SK-N-SH treated with all-trans-retinoic acid at 6 μM for 48 hours (cell line): ENCODE data around the gene CFAP74.

Experiments used
- ATAC-seq: fragments of 200-7000 bp; cut with Tn5 transposase; 3 replicates; pipeline ENCODE4 v1.9.1; 2020; ENCODE audit warnings: mild to moderate bottlenecking, moderate library complexity
- ARNTL ChIP-seq: fragments of 450-650 bp; formaldehyde crosslinking; IDR thresholded peaks from 2 replicates; pipeline ENCODE4 v1.5.0; 2020; ENCODE audit warnings: low read depth, mild to moderate bottlenecking, moderate library complexity, borderline replicate concordance
- BACH2 ChIP-seq: fragments of 250-450 bp; sonication (Bioruptor Pico); IDR thresholded peaks from 2 replicates; pipeline ENCODE4 v1.9.0; 2021; ENCODE audit warnings: mild to moderate bottlenecking, borderline replicate concordance
- CSRNP3 ChIP-seq: fragments of 250-450 bp; sonication (Bioruptor Pico); IDR thresholded peaks from 2 replicates; pipeline ENCODE4 v1.5.1; 2021; ENCODE audit warnings: mild to moderate bottlenecking, moderate library complexity
- GLIS3 ChIP-seq: fragments of 250-450 bp; sonication (Bioruptor Pico); IDR thresholded peaks from 2 replicates; pipeline ENCODE4 v1.5.0; 2020; ENCODE audit warnings: mild to moderate bottlenecking, moderate library complexity
- OSR1 ChIP-seq: fragments of 250-450 bp; sonication (Bioruptor Pico); IDR thresholded peaks from 2 replicates; pipeline ENCODE4 v1.8.0; 2022; ENCODE audit warnings: moderate library complexity, mild to moderate bottlenecking, inconsistent platforms
- PATZ1 ChIP-seq: fragments of 250-450 bp; sonication (Bioruptor Pico); IDR thresholded peaks from 2 replicates; pipeline ENCODE4 v1.8.0; 2020; ENCODE audit warnings: mild to moderate bottlenecking, moderate library complexity, borderline replicate concordance
- PPARA ChIP-seq: fragments of 250-450 bp; sonication (Bioruptor Pico); IDR thresholded peaks from 2 replicates; pipeline ENCODE4 v1.5.0; 2020; ENCODE audit warnings: mild to moderate bottlenecking, borderline replicate concordance
- TCF4 ChIP-seq: fragments of 250-450 bp; sonication (Bioruptor Pico); IDR thresholded peaks from 2 replicates; pipeline ENCODE4 v1.8.0; 2021; ENCODE audit warnings: mild to moderate bottlenecking, moderate library complexity, borderline replicate concordance
- TOX ChIP-seq: fragments of 250-450 bp; sonication (Bioruptor Pico); IDR thresholded peaks from 2 replicates; pipeline ENCODE4 v1.8.0; 2021; ENCODE audit warnings: mild to moderate bottlenecking, moderate library complexity, borderline replicate concordance
- ZC3H10 ChIP-seq: fragments of 250-450 bp; sonication (Bioruptor Pico); IDR thresholded peaks from 2 replicates; pipeline ENCODE4 v1.5.1; 2021; ENCODE audit warnings: mild to moderate bottlenecking, moderate library complexity
- ZFP30 ChIP-seq: fragments of 450-650 bp; formaldehyde crosslinking; IDR thresholded peaks from 2 replicates; pipeline ENCODE4 v1.5.0; 2022; ENCODE audit warnings: mild to moderate bottlenecking, moderate library complexity
- ZNF565 ChIP-seq: fragments of 450-650 bp; formaldehyde crosslinking; conservative IDR thresholded peaks from 2 replicates; pipeline ENCODE4 v1.5.0; 2020; ENCODE audit warnings: low read depth, mild to moderate bottlenecking, moderate library complexity
- TF ChIP-seq, protein P1 (sequence below): fragments of 250-450 bp; sonication (Bioruptor Pico); IDR thresholded peaks from 2 replicates; pipeline ENCODE4 v1.5.1; 2020; ENCODE audit warnings: low read depth, mild to moderate bottlenecking, moderate library complexity
- TF ChIP-seq, protein P2 (sequence below): fragments of 250-450 bp; sonication (Bioruptor Pico); IDR thresholded peaks from 2 replicates; pipeline ENCODE4 v1.8.0; 2021; ENCODE audit warnings: low read depth, mild to moderate bottlenecking, moderate library complexity, borderline replicate concordance
- TF ChIP-seq, protein P3 (sequence below): fragments of 250-450 bp; sonication (Bioruptor Pico); IDR thresholded peaks from 2 replicates; pipeline ENCODE4 v1.5.0; 2020; ENCODE audit warnings: mild to moderate bottlenecking, moderate library complexity

The CFAP74 gene

DNA sequence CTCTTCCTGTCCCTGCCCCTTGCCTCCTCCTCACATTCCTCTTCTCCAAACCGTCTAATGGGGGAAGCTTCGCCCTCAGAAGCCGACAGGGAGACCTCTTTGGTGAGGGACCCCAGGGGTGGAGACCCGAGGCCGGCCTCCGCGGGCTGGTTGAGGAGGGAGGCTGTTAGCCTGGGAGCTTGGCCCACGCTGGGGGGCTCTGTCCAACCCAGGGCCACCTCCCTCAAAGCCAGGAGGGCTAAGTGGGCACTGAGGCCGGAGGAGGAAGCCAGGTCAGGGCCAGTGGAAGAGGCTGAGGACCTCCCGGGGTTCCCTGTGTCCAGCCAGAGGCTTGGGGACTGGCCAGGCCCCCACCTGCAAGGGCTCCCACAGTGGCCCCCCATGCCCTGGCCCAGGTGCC is 20.9 kb upstream of the CFAP74 start (continued):
- TF ChIP-seq ARNTL (CRISPR knock-in tag) (no peak), TCF4 (CRISPR knock-in tag) (no peak), TOX (CRISPR knock-in tag) (no peak)

DNA sequence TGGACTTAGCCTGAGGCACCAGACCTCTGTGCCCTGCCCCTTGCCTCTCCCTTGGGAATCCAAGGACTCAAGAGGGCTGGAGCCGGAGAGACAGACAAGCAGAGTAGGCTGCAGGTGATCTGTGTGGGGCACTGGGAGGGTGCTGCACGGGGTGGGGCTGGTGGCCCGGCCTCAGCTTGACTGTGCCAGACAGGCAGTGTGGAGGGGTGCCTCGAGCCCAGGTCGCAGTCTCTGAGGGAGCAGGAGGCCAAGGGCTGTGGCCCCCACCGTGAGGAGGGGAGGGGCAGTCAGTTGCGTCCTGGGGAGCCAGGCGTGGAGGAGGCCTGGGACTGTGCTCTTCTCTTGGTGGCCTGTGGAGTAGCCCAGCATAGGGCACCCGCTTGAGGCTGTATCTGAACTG is 19.6 kb upstream of the CFAP74 start:
- ATAC-seq = no peak
- no peak for TF ChIP-seq GLIS3

DNA sequence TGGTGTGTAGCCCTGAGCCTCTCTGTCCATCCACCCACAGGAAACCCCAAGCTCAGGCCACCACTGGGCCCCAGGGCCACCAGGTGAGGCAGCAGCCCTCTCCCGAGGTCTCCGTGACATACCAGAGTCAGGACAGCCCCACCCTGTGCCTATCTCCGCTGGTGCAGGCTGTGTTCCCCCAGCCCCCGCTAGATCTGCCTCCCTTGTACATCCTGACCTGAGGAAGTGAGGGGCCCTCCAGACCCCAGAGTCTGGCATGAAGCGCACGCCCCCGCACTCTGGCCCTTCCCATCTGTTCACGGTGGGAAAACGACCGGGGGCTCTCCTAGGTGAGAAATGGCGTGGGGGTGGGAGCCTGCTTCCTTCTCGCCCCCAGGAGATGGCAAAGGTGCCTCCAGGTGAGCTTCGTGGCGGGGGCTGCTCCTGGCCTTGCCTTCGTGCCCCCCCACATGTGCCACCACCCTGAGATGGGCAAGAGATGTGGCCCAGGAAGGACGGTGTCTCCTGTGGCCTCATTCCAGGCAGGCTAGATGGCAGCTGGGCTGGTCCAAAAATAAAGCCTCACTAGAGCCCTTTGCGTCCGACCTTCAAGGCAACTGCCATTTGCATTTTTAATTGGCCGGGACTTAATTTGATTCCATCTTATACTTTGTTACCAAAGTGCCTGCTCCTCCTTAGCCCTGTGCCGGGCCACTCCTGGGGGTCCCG is 18.6 kb upstream of the CFAP74 start:
- ATAC-seq = no peak
- TF ChIP-seq OSR1 = no peak
- no peak for TF ChIP-seq PATZ1 (CRISPR knock-in tag)
- TF ChIP-seq, protein P1, sequence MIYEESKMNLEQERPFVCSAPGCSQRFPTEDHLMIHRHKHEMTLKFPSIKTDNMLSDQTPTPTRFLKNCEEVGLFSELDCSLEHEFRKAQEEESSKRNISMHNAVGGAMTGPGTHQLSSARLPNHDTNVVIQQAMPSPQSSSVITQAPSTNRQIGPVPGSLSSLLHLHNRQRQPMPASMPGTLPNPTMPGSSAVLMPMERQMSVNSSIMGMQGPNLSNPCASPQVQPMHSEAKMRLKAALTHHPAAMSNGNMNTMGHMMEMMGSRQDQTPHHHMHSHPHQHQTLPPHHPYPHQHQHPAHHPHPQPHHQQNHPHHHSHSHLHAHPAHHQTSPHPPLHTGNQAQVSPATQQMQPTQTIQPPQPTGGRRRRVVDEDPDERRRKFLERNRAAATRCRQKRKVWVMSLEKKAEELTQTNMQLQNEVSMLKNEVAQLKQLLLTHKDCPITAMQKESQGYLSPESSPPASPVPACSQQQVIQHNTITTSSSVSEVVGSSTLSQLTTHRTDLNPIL (CRISPR knock-in tag) = no peak
- no peak for TF ChIP-seq PPARA (CRISPR knock-in tag)
- TF ChIP-seq, protein P2, sequence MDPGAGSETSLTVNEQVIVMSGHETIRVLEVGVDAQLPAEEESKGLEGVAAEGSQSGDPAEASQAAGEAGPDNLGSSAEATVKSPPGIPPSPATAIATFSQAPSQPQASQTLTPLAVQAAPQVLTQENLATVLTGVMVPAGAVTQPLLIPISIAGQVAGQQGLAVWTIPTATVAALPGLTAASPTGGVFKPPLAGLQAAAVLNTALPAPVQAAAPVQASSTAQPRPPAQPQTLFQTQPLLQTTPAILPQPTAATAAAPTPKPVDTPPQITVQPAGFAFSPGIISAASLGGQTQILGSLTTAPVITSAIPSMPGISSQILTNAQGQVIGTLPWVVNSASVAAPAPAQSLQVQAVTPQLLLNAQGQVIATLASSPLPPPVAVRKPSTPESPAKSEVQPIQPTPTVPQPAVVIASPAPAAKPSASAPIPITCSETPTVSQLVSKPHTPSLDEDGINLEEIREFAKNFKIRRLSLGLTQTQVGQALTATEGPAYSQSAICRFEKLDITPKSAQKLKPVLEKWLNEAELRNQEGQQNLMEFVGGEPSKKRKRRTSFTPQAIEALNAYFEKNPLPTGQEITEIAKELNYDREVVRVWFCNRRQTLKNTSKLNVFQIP (CRISPR knock-in tag) = no peak
- no peak for TF ChIP-seq CSRNP3 (CRISPR knock-in tag)
- no peak for TF ChIP-seq ZC3H10 (CRISPR knock-in tag)
- no peak for TF ChIP-seq BACH2
- TF ChIP-seq ZFP30 (CRISPR knock-in tag) = no peak
- TF ChIP-seq, protein P3, sequence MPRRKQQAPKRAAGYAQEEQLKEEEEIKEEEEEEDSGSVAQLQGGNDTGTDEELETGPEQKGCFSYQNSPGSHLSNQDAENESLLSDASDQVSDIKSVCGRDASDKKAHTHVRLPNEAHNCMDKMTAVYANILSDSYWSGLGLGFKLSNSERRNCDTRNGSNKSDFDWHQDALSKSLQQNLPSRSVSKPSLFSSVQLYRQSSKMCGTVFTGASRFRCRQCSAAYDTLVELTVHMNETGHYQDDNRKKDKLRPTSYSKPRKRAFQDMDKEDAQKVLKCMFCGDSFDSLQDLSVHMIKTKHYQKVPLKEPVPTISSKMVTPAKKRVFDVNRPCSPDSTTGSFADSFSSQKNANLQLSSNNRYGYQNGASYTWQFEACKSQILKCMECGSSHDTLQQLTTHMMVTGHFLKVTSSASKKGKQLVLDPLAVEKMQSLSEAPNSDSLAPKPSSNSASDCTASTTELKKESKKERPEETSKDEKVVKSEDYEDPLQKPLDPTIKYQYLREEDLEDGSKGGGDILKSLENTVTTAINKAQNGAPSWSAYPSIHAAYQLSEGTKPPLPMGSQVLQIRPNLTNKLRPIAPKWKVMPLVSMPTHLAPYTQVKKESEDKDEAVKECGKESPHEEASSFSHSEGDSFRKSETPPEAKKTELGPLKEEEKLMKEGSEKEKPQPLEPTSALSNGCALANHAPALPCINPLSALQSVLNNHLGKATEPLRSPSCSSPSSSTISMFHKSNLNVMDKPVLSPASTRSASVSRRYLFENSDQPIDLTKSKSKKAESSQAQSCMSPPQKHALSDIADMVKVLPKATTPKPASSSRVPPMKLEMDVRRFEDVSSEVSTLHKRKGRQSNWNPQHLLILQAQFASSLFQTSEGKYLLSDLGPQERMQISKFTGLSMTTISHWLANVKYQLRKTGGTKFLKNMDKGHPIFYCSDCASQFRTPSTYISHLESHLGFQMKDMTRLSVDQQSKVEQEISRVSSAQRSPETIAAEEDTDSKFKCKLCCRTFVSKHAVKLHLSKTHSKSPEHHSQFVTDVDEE (CRISPR knock-in tag) = no peak

DNA sequence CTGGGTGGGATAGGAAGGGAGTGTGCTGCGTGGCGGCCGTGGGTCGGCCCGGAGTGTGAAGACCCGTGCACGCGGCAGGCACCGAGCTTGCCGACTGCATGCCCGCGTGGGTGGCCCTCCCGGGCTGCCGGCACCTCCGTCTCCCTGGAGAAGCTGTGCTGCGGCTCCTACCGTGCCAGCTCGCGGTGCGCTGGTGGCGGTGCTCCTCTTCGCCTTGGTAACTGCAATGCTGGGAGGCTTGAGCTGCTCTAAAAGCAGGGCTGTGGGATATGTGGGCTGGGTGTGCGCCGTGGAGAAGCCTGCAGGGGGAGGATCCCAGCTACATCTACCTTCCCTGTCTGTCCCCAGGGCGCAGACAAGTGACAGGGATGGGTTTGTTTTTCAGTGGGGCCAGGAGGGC is 18.0 kb upstream of the CFAP74 start:
- TF ChIP-seq, protein P3 (CRISPR knock-in tag) = no peak
- TF ChIP-seq ZFP30 (CRISPR knock-in tag) = no peak
- no peak for TF ChIP-seq ZNF565 (CRISPR knock-in tag)
- no peak for ATAC-seq
